BLaER1 treated with 17β-estradiol and CSF1 and Interleukin-3, amounts not matched to agents 10 nM and 100 nM (cell line): ENCODE results near the gene CTCF.

ENCODE experiments used
- H3K27ac ChIP-seq, 11 experiments: shearing (Covaris generic); formaldehyde crosslinking; 2 replicates each; pipeline ENCODE4 v1.8.1; 2022
- H3K27me3 ChIP-seq, 11 experiments: shearing (Covaris generic); formaldehyde crosslinking; 2 replicates each; pipeline ENCODE4 v1.8.1; 2022
- H3K36me3 ChIP-seq, 11 experiments: shearing (Covaris generic); formaldehyde crosslinking; 2 replicates each; pipeline ENCODE4 v1.8.1; 2022
- H3K4me1 ChIP-seq, 10 experiments: shearing (Covaris generic); formaldehyde crosslinking; 2 replicates each; pipeline ENCODE4 v1.8.1; 2022
- H3K4me2 ChIP-seq, 11 experiments: shearing (Covaris generic); formaldehyde crosslinking; 2 replicates each; pipeline ENCODE4 v1.8.1; 2022
- H3K4me3 ChIP-seq, 10 experiments: shearing (Covaris generic); formaldehyde crosslinking; 2 replicates each; pipeline ENCODE4 v1.8.1; 2022
- H3K9ac ChIP-seq, 11 experiments: shearing (Covaris generic); formaldehyde crosslinking; 2 replicates each; pipeline ENCODE4 v1.8.1; 2022
- H3K9me3 ChIP-seq, 11 experiments: shearing (Covaris generic); formaldehyde crosslinking; replicated peaks in 1 of 11; 2 replicates each; pipeline ENCODE4 v1.8.1; 2022
- H4K20me1 ChIP-seq, 11 experiments: shearing (Covaris generic); formaldehyde crosslinking; 2 replicates each; pipeline ENCODE4 v1.8.1; 2022
- Cebpa-rat ChIP-seq, 11 experiments: shearing (Covaris generic); IDR thresholded peaks; 2 replicates each; pipeline ENCODE4 v1.8.1; 2022

The CTCF gene

DNA sequence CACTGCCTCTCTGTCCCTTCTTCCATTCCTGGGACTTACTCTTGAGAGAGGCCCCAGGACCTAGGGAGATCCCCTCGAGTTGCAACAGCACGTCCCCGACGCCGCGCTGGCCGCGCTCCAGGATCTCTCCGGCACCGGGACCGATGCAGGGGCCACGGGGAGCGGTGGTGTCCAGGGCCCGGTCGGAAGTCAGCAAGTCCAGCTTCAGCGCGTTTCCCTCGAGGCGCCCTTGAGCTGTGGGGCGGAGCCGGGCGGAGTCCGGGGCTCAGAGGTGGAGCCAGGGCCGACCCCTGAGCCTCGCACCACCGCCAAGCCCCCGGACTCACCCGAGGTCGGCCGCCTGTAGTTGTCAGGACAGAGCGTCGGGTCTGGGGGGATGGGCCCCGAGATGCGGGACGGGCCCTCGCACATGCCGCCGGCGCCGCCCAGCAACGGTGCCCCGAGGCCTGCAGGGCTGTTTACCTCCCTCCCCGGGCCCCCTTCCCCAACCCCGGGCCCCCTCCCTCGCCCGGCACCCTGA lies 103.8 kb downstream of the CTCF start:
- peaks cover 6 to 23% (median 14%) of the 10 kb centered on the region in 11 experiments; a peak in 13 of 22 replicates for H3K36me3 ChIP-seq
- no peak for TF ChIP-seq Cebpa-rat (IDR thresholded peaks at IDR 0.05)
- no peaks in the 10 kb centered on the region for H3K9me3 ChIP-seq
- H3K4me2 ChIP-seq, result peak overlapping the region; percentile 88 to 99 (median 95)
- H4K20me1 ChIP-seq, result peaks cover 0 to 30% (median 8%) of the 10 kb centered on the region in 11 experiments; a peak in 10 of 22 replicates
- H3K4me1 ChIP-seq, result peaks cover 45 to 70% (median 53%) of the 10 kb centered on the region in 10 experiments
- no peaks in the 10 kb centered on the region for H3K27me3 ChIP-seq
- peak overlapping the region; percentile 66 to 82 (median 76) for H3K4me3 ChIP-seq
- H3K27ac ChIP-seq, result peak overlapping the region in 10 of 11 experiments; percentile 86 to 96 (median 94); a peak in 20 of 22 replicates
- peak overlapping the region; percentile 87 to 98 (median 91) for H3K9ac ChIP-seq

DNA sequence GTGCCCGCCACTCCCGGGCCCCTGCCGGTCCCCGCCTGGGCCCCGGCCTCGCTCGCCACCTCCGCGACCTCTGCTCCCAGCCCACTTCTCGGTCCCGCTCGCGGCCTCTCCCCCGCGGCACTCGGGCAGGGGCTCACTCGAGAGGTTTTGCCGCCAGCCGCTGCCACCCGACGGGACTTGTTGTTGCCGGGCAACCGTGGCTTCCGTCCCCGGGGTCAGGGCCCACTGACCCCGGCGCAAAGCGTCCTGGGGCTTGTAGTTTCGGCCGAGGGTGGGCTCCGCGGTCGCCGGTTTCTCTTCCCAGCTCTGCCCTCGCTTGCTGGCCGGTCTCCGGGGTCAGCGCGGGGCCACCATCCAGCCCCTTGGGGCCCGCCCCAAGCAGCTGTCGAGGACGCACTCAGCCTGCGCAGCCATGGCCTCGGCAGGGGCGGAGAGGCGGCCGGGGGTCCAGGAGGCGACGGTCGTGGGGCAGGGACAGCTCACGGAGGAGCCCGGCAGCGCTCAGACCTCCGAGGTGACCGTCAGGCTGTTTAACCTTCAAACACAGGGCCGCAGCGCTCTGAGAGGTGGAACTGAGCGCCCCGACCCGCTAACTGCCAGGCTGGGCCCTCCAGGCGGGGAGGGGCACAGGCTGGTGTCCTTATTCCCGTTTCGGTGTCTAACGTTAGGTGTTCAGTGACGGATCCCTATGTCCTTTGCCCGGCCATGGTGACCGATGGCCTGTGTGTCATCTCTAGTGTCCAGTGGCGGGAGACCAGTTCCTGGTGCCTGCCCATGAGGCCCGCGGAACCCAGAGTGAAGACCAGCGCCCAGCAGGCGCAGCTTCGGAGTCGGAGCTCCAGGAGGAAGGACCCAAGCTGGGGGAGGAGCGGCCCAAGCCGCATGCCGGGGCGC lies 104.5 kb downstream of the CTCF start, which contains the start of the genes C16orf86 and ENKD1:
TSS of gene C16orf86 (plus strand) at position 256 of the 894 bp plus-strand sequence. CDS start at position 413, 157 bp downstream.
TSS of gene ENKD1 (minus strand) at position 192 of the 894 bp plus-strand sequence. CDS start 308 bp downstream, outside the sequence.
- H3K4me2 ChIP-seq, result peak within 1 kb of the TSS; percentile 88 to 99 (median 95)
- H3K36me3 ChIP-seq, result peaks cover 6 to 22% (median 14%) of the 10 kb centered on the region in 11 experiments; a peak in 13 of 22 replicates
- H3K27me3 ChIP-seq, result no peaks in the 10 kb centered on the region
- no peak for TF ChIP-seq Cebpa-rat (IDR thresholded peaks at IDR 0.05)
- peak within 1 kb of the TSS; percentile 87 to 98 (median 91) for H3K9ac ChIP-seq
- H3K27ac ChIP-seq, result peak within 1 kb of the TSS; percentile 86 to 98 (median 94)
- H4K20me1 ChIP-seq, result peaks cover 0 to 23% (median 8%) of the 10 kb centered on the region in 11 experiments; a peak in 10 of 22 replicates
- H3K9me3 ChIP-seq, result no peaks in the 10 kb centered on the region
- peak within 1 kb of the TSS; percentile 66 to 82 (median 76) for H3K4me3 ChIP-seq
- peaks cover 38 to 63% (median 46%) of the 10 kb centered on the region in 10 experiments for H3K4me1 ChIP-seq

DNA sequence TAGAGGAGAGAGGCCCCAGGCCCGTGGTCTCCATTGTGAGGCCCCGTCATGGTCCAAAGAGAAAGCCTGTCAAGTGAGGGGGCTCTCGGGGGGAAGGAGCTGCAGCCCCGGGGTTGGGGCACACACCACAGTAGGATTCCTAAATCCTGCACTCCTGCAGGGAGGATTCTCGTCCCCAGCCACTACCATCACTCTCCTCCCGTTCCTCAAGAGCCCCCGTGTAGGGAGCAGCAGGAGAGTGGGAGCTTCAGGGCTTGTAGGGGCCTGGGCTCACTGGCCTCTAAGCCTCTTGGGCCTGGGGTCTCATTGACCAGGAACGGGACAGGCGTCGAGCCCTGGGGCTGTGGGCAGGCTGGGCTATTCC lies 105.1 kb downstream of the CTCF start:
- TF ChIP-seq Cebpa-rat (IDR thresholded peaks at IDR 0.05), result no peak
- peak overlapping the region; percentile 86 to 98 (median 94) for H3K27ac ChIP-seq
- peak overlapping the region; percentile 88 to 99 (median 95) for H3K4me2 ChIP-seq
- H3K9ac ChIP-seq, result peak overlapping the region; percentile 87 to 98 (median 91)
- H3K4me1 ChIP-seq, result peaks cover 36 to 62% (median 47%) of the 10 kb centered on the region in 10 experiments
- peaks cover 0 to 17% (median 8%) of the 10 kb centered on the region in 11 experiments; a peak in 7 of 22 replicates for H4K20me1 ChIP-seq
- H3K36me3 ChIP-seq, result peaks cover 4 to 16% (median 9%) of the 10 kb centered on the region in 11 experiments; a peak in 13 of 22 replicates
- H3K27me3 ChIP-seq, result no peaks in the 10 kb centered on the region
- H3K4me3 ChIP-seq, result peak overlapping the region; percentile 66 to 82 (median 76)
- no peaks in the 10 kb centered on the region for H3K9me3 ChIP-seq

DNA sequence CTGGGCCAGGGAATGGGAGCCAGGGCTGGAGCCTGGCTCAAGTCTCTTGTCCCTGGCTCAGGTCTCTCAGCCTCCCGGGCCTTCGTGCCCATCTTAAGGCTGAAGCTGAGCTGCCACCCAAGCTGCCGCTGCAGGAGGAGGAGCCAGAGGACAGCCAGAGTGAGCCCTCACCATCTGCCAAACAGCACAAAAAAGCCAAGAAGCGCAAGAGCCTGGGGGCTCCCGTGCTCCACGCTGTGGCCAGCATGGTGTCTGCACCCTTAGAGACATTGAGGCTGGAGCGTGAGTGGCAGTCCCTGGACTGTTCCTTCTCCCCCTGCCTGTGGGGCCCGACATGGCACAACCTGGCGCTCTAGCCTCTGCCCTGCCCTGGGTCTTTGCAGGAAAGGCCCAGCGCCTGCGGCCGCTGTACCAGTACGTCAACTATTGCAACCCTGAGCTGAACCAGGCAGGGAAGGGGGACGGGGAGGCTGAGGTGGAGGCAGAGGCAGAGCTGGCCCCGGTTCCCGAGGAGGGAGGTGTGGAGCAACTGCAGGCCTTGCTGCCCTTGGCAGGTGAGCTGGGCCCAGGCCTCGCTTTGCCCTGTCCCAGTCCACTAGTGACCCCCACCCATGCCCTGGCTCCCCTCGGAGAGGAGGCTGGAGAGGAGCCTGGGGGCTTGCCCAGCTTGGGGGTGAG lies 105.6 kb downstream of the CTCF start:
- H3K36me3 ChIP-seq, result peaks cover 0 to 11% (median 5%) of the 10 kb centered on the region in 11 experiments; a peak in 13 of 22 replicates
- peaks cover 42 to 67% (median 52%) of the 10 kb centered on the region in 10 experiments for H3K4me1 ChIP-seq
- H3K9ac ChIP-seq, result peak overlapping the region; percentile 87 to 98 (median 91)
- H3K27ac ChIP-seq, result peak overlapping the region in 10 of 11 experiments; percentile 86 to 96 (median 94); a peak in 21 of 22 replicates
- H4K20me1 ChIP-seq, result peaks cover 0 to 11% (median 5%) of the 10 kb centered on the region in 11 experiments; a peak in 7 of 22 replicates
- H3K4me2 ChIP-seq, result peak overlapping the region; percentile 88 to 99 (median 95)
- no peaks in the 10 kb centered on the region for H3K27me3 ChIP-seq
- TF ChIP-seq Cebpa-rat (IDR thresholded peaks at IDR 0.05), result no peak
- H3K9me3 ChIP-seq, result no peaks in the 10 kb centered on the region
- peak overlapping the region; percentile 66 to 82 (median 76) for H3K4me3 ChIP-seq

DNA sequence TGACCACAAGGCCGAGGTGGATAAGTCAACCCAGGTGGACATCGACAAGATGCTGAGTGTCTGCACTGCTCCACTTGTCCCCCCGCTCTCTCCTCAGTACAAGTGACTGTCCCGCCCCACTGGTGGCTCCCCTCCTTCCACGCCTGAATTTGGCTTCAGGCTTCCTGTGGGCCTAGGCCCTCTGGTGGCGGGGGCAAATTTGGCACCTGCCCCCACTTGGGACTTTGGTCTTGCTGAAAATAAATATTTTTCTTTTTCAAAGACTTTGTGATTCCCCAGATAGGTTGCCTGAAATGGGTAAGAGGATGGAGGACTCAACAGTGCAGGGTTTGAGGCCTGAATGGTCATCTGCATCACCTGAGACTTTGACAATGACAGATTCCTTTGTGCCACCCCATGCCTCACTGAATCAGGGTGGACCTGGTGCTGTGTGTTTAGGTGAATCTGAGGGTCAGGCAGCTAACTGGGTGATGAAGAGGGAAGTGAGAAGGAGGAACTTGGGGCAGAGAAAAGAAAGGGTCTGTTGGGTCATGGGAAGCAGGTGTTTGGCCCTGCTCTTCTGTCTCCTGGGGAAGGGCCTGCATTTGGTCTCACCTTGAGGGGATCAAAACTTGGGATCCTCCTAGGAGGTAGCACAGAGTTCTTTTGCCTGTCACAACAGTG lies 106.3 kb downstream of the CTCF start:
- TF ChIP-seq Cebpa-rat (IDR thresholded peaks at IDR 0.05), result no peak
- Histone ChIP-seq H4K20me1 (peaks cover 0 to 6% (median 0%) of the 10 kb centered on the region in 11 experiments; a peak in 5 of 22 replicates), H3K9ac (peak overlapping the region in 10 of 11 experiments; percentile 13 to 96 (median 34); a peak in 13 of 22 replicates), H3K36me3 (peaks cover 0 to 4% (median 0%) of the 10 kb centered on the region in 11 experiments; a peak in 1 of 22 replicates), H3K4me2 (peak overlapping the region; percentile 65 to 99 (median 95)), H3K4me1 (peaks cover 48 to 68% (median 56%) of the 10 kb centered on the region in 10 experiments), H3K27me3 (no peaks in the 10 kb centered on the region), H3K4me3 (no peak overlapping the region), H3K27ac (peak overlapping the region in 6 of 11 experiments; percentile 20 to 96 (median 38); a peak in 11 of 22 replicates), H3K9me3 (no peaks in the 10 kb centered on the region)

DNA sequence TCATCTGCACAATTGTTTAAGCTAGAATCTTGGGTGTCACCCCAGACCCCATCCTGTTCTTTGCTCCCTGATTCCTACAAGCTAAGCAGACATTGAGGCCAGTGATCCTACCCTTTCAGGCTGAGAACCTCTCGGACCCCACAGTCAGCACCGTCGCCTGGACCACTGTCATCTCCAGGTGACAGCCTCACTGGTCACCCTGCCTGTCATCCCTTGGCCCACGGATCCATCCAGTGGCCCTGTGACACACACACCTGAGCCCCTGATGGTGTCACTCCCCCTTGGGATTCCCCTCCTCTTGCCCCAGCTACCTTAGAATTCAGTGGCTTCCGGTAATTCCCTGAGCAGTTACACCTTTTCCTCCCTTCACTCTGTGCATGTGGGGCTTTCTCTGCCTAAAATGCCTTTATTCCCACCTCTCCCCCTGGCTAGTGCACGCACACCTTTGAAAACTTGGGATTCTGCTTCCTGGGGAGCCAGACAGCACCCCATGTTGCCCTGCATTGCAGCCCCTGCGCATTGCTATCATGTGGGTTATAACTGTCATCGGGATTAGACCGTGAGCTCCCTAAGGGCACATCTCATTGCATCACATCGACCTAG lies 107.3 kb downstream of the CTCF start:
- Histone ChIP-seq H3K27me3 (no peaks in the 10 kb centered on the region), H3K9me3 (no peaks in the 10 kb centered on the region), H4K20me1 (peaks cover 0 to 4% (median 0%) of the 10 kb centered on the region in 11 experiments; a peak in 2 of 22 replicates), H3K36me3 (no peaks in the 10 kb centered on the region), H3K9ac (peak overlapping the region in 4 of 11 experiments; percentile 13 to 96 (median 37); a peak in 5 of 22 replicates), H3K4me3 (no peak overlapping the region), H3K27ac (no peak overlapping the region; a peak in 1 of 22 replicates), H3K4me2 (peak overlapping the region in 4 of 11 experiments; percentile 93 to 99 (median 96); a peak in 4 of 22 replicates), H3K4me1 (peaks cover 55 to 68% (median 64%) of the 10 kb centered on the region in 10 experiments)
- TF ChIP-seq Cebpa-rat (IDR thresholded peaks at IDR 0.05), result no peak

DNA sequence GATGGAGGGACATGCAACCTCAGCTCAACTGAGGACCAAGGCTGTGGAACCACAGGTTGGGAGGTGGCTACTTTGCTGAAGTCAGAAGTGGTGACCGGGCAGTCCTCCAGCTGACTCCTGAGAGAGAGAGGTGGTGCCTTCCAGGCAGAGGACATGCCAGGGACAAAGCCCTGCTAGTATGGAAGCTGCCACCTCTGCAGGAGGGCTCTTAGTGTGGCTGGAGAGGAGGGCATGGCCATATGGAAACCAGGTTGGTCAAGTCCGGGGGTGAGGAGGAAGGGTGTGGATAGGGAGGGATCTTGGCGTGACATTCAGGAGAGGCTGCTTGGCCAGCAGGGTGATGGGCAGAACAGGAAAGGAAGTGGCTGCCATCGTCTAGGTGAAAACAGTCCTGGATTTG lies 110.0 kb downstream of the CTCF start:
- no peak for TF ChIP-seq Cebpa-rat (IDR thresholded peaks at IDR 0.05)
- Histone ChIP-seq H3K27me3 (no peaks in the 10 kb centered on the region), H3K27ac (no peak overlapping the region), H3K4me1 (peaks cover 57 to 72% (median 64%) of the 10 kb centered on the region in 10 experiments), H3K4me3 (no peak overlapping the region), H3K9me3 (no peaks in the 10 kb centered on the region), H3K4me2 (no peak overlapping the region; a peak in 1 of 22 replicates), H3K9ac (no peak overlapping the region), H4K20me1 (peaks cover 0 to 4% (median 0%) of the 10 kb centered on the region in 11 experiments; a peak in 2 of 22 replicates), H3K36me3 (peaks cover 0 to 13% (median 7%) of the 10 kb centered on the region in 11 experiments; a peak in 8 of 22 replicates)
